Measurements from ENCODE around the gene ITGB6. TPM values are rescaled to one million over a fixed set of nuclear protein-coding genes. Genes with fewer than 3 reads are reported as not detected.

Gene ITGB6
- total and polyA plus RNA-seq, 2 of the 4 experiments (the other 2 are of a cell fraction): under 0.01 TPM; not detected in 1

GRCh38 chr2:160096409-160096808 lies 103.7 kb downstream of the ITGB6 start:
- intact Hi-C loops (cut with micrococcal nuclease) (no loop called here), dilution Hi-C loops (cut with HindIII; ENCODE audit: low sequenced_read_pairs, unreplicated experiment) (no loop called here), in situ Hi-C loops (cut with MboI; ENCODE audit: low sequenced_read_pairs) (no loop called here)
- no peak overlapping the region for H4K5ac ChIP-seq (ENCODE audit: low read depth, low read length)
- H2AK5ac ChIP-seq (ENCODE audit: low read depth, low read length): no peak overlapping the region
- H3K9me3 ChIP-seq (ENCODE audit: control insufficient read depth, insufficient read depth, low read length): no peaks in the 10 kb centered on the region; the same call in 1 of the 2 replicates
- CTCF ChIA-PET: interaction anchor here (1.4 kb wide), 1 partner anchor 14 kb away, joined by 7 read pairs; no protein-coding TSS in a partner anchor
- no peak overlapping the region for H3K9ac ChIP-seq (ENCODE audit: low read depth, low read length)
- TF ChIP-seq FOS (IDR thresholded peaks at IDR 0.05; ENCODE audit: low read depth, low read length) (no peak), NFE2L2 (IDR thresholded peaks at IDR 0.05; ENCODE audit: low read depth, low read length) (no peak), CEBPB (IDR thresholded peaks at IDR 0.05; ENCODE audit: low read depth, low read length) (no peak), RCOR1 (IDR thresholded peaks at IDR 0.05; ENCODE audit: insufficient replicate concordance, low read length) (no peak), MXI1 (IDR thresholded peaks at IDR 0.05; ENCODE audit: borderline replicate concordance, low read depth, low read length) (no peak), SMC3 (IDR thresholded peaks at IDR 0.05; ENCODE audit: low read depth, low read length) (no peak)
- TF ChIP-seq, protein P1, sequence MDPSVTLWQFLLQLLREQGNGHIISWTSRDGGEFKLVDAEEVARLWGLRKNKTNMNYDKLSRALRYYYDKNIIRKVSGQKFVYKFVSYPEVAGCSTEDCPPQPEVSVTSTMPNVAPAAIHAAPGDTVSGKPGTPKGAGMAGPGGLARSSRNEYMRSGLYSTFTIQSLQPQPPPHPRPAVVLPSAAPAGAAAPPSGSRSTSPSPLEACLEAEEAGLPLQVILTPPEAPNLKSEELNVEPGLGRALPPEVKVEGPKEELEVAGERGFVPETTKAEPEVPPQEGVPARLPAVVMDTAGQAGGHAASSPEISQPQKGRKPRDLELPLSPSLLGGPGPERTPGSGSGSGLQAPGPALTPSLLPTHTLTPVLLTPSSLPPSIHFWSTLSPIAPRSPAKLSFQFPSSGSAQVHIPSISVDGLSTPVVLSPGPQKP (IDR thresholded peaks at IDR 0.05; ENCODE audit: borderline replicate concordance, low read depth, low read length): no peak
- POLR2A ChIA-PET (ENCODE audit: unreplicated experiment): no interaction called here
- BruUV-seq (replicated peaks): no TSS peak
- H3K4me1 ChIP-seq (ENCODE audit: control insufficient read depth, insufficient read depth, low read length): no peaks in the 10 kb centered on the region
- no peaks in the 10 kb centered on the region for H3K36me3 ChIP-seq (ENCODE audit: control insufficient read depth, insufficient read depth, low read length)
- no peak overlapping the region for H4K8ac ChIP-seq (ENCODE audit: low read depth in 2 of 2, low read length in 2 of 2)
- ATAC-seq (ENCODE audit: low read depth) (no peak), DNase-seq (no peak)
- H2BK20ac ChIP-seq (ENCODE audit: low read depth, low read length): no peak overlapping the region
- no peak overlapping the region for H2BK15ac ChIP-seq (ENCODE audit: low read depth, low read length)
- H3K18ac ChIP-seq (ENCODE audit: low read depth, low read length): no peak overlapping the region
- no peaks in the 10 kb centered on the region for H4K20me1 ChIP-seq (ENCODE audit: insufficient read depth, low read length)
- H2BK5ac ChIP-seq (ENCODE audit: low read depth, low read length, poor library complexity, severe bottlenecking): no peak overlapping the region
- no peak overlapping the region for H3K14ac ChIP-seq (replicated peaks; ENCODE audit: low read depth, low read length)
- H3K79me1 ChIP-seq (ENCODE audit: low read depth in 1 of 2, low read length in 2 of 2): no peaks in the 10 kb centered on the region
- H2AFZ ChIP-seq (replicated peaks; ENCODE audit: low read length, poor library complexity): no peak overlapping the region
- no peak overlapping the region for H3K23ac ChIP-seq (ENCODE audit: low read depth, low read length)
- WGBS, 2 experiments (ENCODE audit: extremely low coverage in 2 of 2, insufficient read length in 1 of 2): 73% methylated on average over 2 of the region's 4 CpGs; no CpG with 5 or more reads in 1 of the 2 experiments
- H3K9me1 ChIP-seq (ENCODE audit: insufficient read depth, low read length): no peaks in the 10 kb centered on the region
- no peak overlapping the region for H3K27ac ChIP-seq (ENCODE audit: insufficient read depth, low read length)
- H3K4me2 ChIP-seq (ENCODE audit: low read depth, low read length): no peak overlapping the region
- no peak overlapping the region for H2AK9ac ChIP-seq (replicated peaks; ENCODE audit: low read depth, low read length, poor library complexity)
- no peaks in the 10 kb centered on the region for H3K27me3 ChIP-seq (ENCODE audit: control insufficient read depth, insufficient read depth, low read length)
- H3K4me3 ChIP-seq (ENCODE audit: insufficient read depth, low read depth, low read length): no peak overlapping the region
- H4K91ac ChIP-seq (ENCODE audit: insufficient read depth, low read depth, low read length): no peak overlapping the region
- no peak overlapping the region for H2BK120ac ChIP-seq (ENCODE audit: low read depth, low read length)
- no peak overlapping the region for H3K4ac ChIP-seq (ENCODE audit: low read depth, low read length)
- H3K56ac ChIP-seq (ENCODE audit: extremely low read depth, insufficient read depth, low read length): no peak overlapping the region
